Activated T-cell treated with anti-CD3 and anti-CD28 coated beads, Interleukin-2, amount 50 U/mL, for 4 hours (primary cell): ENCODE measurements around the gene DUSP22. TPM values are rescaled to one million over a fixed set of nuclear protein-coding genes. Genes with fewer than 3 reads are reported as not detected.
"Not testable (repeated sequence)": the region's sequence is repeated elsewhere in the genome, so short reads cannot be mapped to it uniquely, and the experiment has no call there.

Source experiments
- ATAC-seq, 2 donors: fragments of 200-7000 bp; cut with Tn5 transposase; one replicate each; pipeline ENCODE4 v1.10.0; 2021
- DNase-seq: peaks from one replicate; pipeline ENCODE4 v3.0.0-alpha.2; 2020
- H3K27me3 Mint-ChIP-seq: one replicate; pipeline ENCODE4 v1.8.0; 2021; ENCODE audit warnings: low read depth, mixed read lengths
- H3K36me3 Mint-ChIP-seq: one replicate; pipeline ENCODE4 v1.8.0; 2022; ENCODE audit warnings: mixed read lengths; ENCODE audit not compliant: insufficient read depth
- H3K4me1 Mint-ChIP-seq: one replicate; pipeline ENCODE4 v1.8.0; 2021; ENCODE audit warnings: low read depth, mixed read lengths
- H3K4me3 Mint-ChIP-seq: one replicate; pipeline ENCODE4 v1.8.0; 2021; ENCODE audit warnings: mild to moderate bottlenecking, moderate library complexity, mixed read lengths
- H3K9me3 Mint-ChIP-seq: one replicate; pipeline ENCODE4 v1.8.0; 2021; ENCODE audit warnings: mixed read lengths
- total RNA-seq, 3 donors: library from RNA; stranded (reverse); gene quantifications; one replicate each; pipeline ENCODE4 v1.2.1, GENCODE V29; 2021

The DUSP22 gene
- total RNA-seq, 3 donors from 2014 or later: 27.5 to 32.5 (median 30.9) TPM

GRCh38 chr6:317448-318144 is 25.3 kb downstream of the DUSP22 start:
- ATAC-seq: no peak
- Mint-ChIP-seq H3K36me3 (peaks cover 12% of the 10 kb centered on the region), H3K27me3 (no peaks in the 10 kb centered on the region), H3K4me1 (peaks cover 26% of the 10 kb centered on the region), H3K4me3 (no peak overlapping the region), H3K9me3 (no peaks in the 10 kb centered on the region)
- no peak for DNase-seq

- no peak for ATAC-seq
- peaks cover 18% of the 10 kb centered on the region for H3K4me1 Mint-ChIP-seq
- peaks cover 12% of the 10 kb centered on the region for H3K36me3 Mint-ChIP-seq
- H3K4me3 Mint-ChIP-seq: no peak overlapping the region
- no peaks in the 10 kb centered on the region for H3K9me3 Mint-ChIP-seq
- no peak for DNase-seq
- H3K27me3 Mint-ChIP-seq: no peaks in the 10 kb centered on the region
Observed at GRCh38 chr6:318243-318890, 26.1 kb downstream of the DUSP22 start.

GRCh38 chr6:319177-320131 is 27.2 kb downstream of the DUSP22 start:
- Mint-ChIP-seq H3K27me3 (no peaks in the 10 kb centered on the region), H3K9me3 (no peaks in the 10 kb centered on the region), H3K4me1 (peaks cover 18% of the 10 kb centered on the region), H3K36me3 (peaks cover 9% of the 10 kb centered on the region), H3K4me3 (no peak overlapping the region)
- peak; percentile 62 to 73 for ATAC-seq
- no peak for DNase-seq

- no peaks in the 10 kb centered on the region for H3K9me3 Mint-ChIP-seq
- H3K4me3 Mint-ChIP-seq: no peak overlapping the region
- no peak for ATAC-seq
- H3K27me3 Mint-ChIP-seq: no peaks in the 10 kb centered on the region
- H3K36me3 Mint-ChIP-seq: peaks cover 8% of the 10 kb centered on the region
- no peak for DNase-seq
- peaks cover 17% of the 10 kb centered on the region for H3K4me1 Mint-ChIP-seq
Observed at GRCh38 chr6:320351-321157, 28.3 kb downstream of the DUSP22 start.

DNA sequence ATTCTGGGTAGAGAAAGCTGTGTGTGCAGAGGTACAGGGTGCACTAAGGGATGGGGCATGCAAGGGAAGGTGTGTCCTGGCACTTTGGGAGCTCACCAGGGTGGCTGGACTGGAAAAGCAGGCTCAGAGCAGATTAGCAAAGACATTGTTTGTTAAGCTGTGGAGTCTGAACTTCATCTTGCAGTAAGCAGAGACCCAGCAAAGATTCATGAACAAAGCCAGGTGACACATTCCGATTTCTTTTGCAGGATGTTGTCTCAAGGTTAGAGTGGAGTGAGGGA is 28.8 kb downstream of the DUSP22 start:
- Mint-ChIP-seq H3K9me3 (no peaks in the 10 kb centered on the region), H3K4me1 (peaks cover 16% of the 10 kb centered on the region), H3K27me3 (no peaks in the 10 kb centered on the region), H3K4me3 (no peak overlapping the region), H3K36me3 (peaks cover 6% of the 10 kb centered on the region)
- ATAC-seq: no peak
- DNase-seq: no peak

DNA sequence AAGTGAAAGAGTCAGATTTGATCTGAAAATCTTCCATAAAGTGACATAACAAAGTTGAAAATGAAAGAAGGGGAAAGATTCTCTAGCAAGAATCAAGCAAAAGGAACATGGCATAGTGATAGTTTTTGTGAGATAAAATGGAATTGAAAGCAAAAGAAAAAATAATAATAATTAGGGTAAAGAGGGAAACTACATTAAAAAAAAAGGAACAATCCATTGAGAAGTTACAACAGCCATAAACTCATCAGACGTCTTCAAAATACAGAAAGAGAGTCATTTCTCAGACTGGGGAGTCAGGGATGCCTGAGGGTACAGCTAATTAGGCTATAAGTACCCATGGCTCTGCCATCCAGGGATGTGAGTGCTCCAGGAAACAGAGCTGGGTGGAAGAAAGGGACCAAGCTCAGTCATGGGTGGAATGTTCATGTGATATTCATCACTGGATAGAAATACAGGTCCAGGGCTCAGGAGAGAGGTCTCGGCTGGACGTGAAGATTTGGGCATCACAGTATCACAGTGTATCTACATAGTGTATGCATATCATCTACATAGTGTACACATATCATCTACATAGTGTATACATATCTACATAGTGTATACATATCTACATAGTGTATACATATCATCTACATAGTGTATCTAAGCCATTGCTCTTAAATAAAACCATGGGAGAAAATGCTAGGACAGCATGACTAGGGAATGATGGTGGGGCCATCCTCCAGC is 29.4 kb downstream of the DUSP22 start:
- peaks cover 10% of the 10 kb centered on the region for H3K36me3 Mint-ChIP-seq
- H3K4me3 Mint-ChIP-seq: no peak overlapping the region
- peaks cover 14% of the 10 kb centered on the region for H3K4me1 Mint-ChIP-seq
- no peaks in the 10 kb centered on the region for H3K27me3 Mint-ChIP-seq
- DNase-seq (no peak), ATAC-seq (no peak)
- no peaks in the 10 kb centered on the region for H3K9me3 Mint-ChIP-seq

DNA sequence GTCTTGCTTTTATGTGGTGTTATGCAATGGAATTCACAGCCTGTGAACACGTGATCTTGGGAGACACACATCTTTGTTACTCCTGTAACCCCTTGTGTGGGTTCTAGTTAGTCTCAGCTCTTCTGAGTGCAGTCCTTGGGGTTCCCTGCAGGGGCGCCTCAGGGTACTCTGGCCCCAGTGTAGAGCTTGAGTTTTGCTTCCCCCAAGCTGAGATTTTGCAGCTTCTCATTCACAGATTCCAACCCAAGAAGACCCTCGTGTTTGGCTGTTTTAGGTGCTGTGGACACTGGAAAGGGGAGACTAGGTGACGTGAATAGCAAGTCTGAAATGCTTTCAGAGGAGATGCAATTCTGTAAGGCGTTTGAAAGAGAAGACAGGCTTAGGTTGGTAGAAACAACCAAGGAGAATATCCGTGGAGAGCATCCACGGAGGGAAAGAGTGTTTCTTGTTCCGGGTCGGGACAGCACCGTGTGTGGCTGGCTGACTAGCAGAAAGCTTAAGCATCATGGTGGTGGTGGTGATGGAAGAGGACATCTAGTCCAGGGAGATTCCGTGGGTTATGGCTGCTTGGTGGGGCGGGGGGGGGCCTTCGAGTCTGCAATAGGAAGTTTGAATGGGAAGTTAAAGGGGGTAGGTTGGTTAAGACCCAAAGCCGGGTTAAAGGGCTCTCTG is 30.1 kb downstream of the DUSP22 start:
- H3K27me3 Mint-ChIP-seq: no peaks in the 10 kb centered on the region
- no peaks in the 10 kb centered on the region for H3K9me3 Mint-ChIP-seq
- H3K36me3 Mint-ChIP-seq: peaks cover 10% of the 10 kb centered on the region
- DNase-seq (no peak), ATAC-seq (no peak)
- H3K4me1 Mint-ChIP-seq: peaks cover 8% of the 10 kb centered on the region
- H3K4me3 Mint-ChIP-seq: no peak overlapping the region

GRCh38 chr6:322940-323729 is 30.8 kb downstream of the DUSP22 start:
- Mint-ChIP-seq H3K27me3 (no peaks in the 10 kb centered on the region), H3K9me3 (no peaks in the 10 kb centered on the region), H3K4me3 (no peak overlapping the region), H3K36me3 (peaks cover 10% of the 10 kb centered on the region), H3K4me1 (peaks cover 5% of the 10 kb centered on the region)
- ATAC-seq (no peak), DNase-seq (no peak)

- no peaks in the 10 kb centered on the region for H3K9me3 Mint-ChIP-seq
- no peak overlapping the region for H3K4me3 Mint-ChIP-seq
- peaks cover 1% of the 10 kb centered on the region for H3K4me1 Mint-ChIP-seq
- H3K27me3 Mint-ChIP-seq: no peaks in the 10 kb centered on the region
- ATAC-seq: no peak
- DNase-seq: no peak
- H3K36me3 Mint-ChIP-seq: peaks cover 8% of the 10 kb centered on the region
Observed at GRCh38 chr6:323730-324088, 31.4 kb downstream of the DUSP22 start.

DNA sequence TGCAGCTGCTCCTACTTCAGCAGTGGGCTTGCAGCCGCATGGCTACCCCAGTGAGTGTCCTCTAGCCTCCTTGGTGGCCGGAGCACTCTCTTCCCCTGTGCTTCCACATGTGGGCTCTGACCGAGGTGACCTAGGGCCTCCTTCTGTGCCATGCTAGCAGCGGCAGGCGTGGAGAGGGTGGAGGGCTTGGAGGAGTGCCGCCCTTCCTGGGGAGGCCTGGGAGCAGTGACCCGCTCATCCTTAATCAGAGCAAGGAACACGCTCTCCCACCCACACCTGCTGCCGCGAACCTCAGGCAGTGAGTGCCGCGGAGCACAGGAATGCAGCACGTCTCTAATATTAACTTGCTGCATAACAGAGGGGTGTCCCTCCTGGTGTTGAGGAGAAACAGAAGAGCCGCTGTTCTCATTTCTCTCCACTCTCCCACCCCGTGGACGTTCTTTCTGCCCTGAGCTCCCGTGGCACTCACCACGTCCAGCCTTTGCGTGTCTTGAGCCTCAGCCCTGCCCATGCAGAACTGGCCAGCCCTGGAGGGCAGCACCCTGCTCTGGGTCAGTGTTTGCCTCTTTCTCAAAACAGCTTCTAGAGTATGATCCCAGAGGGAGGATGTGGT is 31.9 kb downstream of the DUSP22 start:
- Mint-ChIP-seq H3K27me3 (no peaks in the 10 kb centered on the region), H3K4me1 (no peaks in the 10 kb centered on the region), H3K9me3 (no peaks in the 10 kb centered on the region), H3K36me3 (peaks cover 6% of the 10 kb centered on the region), H3K4me3 (no peak overlapping the region)
- ATAC-seq (no peak), DNase-seq (no peak)

DNA sequence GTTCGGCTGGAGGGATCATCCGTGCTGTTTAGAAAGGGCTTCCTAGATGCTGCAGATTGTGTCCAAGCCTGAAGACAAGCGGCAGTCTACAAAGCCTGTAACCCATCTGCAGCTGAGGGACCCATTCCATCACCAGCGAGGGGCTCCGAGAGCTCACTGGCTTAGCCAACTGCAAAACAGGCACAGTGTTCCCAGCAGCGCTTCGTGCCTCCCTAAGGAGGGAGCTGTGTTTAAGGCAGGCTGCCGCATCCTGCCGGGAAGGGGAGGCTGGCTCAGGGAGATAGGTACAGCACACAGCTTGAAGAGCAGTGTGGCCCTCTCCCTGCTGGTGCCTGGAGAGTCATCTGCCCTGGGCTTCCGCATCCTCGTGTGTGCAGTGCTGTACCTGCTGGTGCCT is 32.4 kb downstream of the DUSP22 start:
- ATAC-seq (no peak), DNase-seq (no peak)
- no peaks in the 10 kb centered on the region for H3K27me3 Mint-ChIP-seq
- H3K36me3 Mint-ChIP-seq: peaks cover 4% of the 10 kb centered on the region
- no peak overlapping the region for H3K4me3 Mint-ChIP-seq
- no peaks in the 10 kb centered on the region for H3K9me3 Mint-ChIP-seq
- H3K4me1 Mint-ChIP-seq: no peaks in the 10 kb centered on the region

DNA sequence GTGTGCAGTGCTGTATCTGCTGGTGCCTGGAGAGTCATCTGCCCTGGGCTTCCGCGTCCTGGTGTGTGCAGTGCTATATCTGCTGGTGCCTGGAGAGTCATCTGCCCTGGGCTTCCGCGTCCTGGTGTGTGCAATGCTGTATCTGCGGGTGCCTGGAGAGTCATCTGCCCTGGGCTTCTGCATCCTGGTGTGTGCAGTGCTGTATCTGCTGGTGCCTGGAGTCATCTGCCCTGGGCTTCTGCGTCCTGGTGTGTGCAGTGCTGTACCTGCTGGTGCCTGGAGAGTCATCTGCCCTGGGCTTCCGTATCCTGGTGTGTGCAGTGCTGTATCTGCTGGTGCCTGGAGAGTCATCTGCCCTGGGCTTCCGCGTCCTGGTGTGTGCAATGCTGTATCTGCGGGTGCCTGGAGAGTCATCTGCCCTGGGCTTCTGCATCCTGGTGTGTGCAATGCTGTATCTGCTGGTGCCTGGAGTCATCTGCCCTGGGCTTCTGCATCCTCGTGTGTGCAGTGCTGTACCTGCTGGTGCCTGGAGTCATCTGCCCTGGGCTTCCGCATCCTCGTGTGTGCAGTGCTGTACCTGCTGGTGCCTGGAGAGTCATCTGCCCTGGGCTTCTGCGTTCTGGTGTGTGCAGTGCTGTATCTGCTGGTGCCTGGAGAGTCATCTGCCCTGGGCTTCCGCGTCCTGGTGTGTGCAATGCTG is 33.0 kb downstream of the DUSP22 start:
- not testable (repeated sequence) for H3K9me3 Mint-ChIP-seq, H3K4me1 Mint-ChIP-seq, ATAC-seq, DNase-seq, H3K4me3 Mint-ChIP-seq, H3K36me3 Mint-ChIP-seq, H3K27me3 Mint-ChIP-seq
